Upper lobe of left lung (tissue), 4 donors: ENCODE data around the gene FPGS.
"Not testable (repeated sequence)": the region's sequence is repeated elsewhere in the genome, so short reads cannot be mapped to it uniquely, and the experiment has no call there.

Experiments
- CTCF ChIP-seq, 6 experiments: fragments of 450-650 bp in 4 of 6; fragments of 200-600 bp in 2 of 6; sonication (generic) in 2 of 6; IDR thresholded peaks; one replicate each; pipeline ENCODE4 v1.5.1; 2016 to 2019; ENCODE audit warnings: antibody characterized with exemption in 6 of 6
- POLR2A ChIP-seq, 4 donors: fragments of 450-650 bp; IDR thresholded peaks; one replicate each; pipeline ENCODE4 v1.5.1; 2016 to 2017; ENCODE audit warnings: antibody characterized with exemption in 4 of 4, mild to moderate bottlenecking in 2 of 4
- POLR2AphosphoS5 ChIP-seq, 2 donors: sonication (generic); formaldehyde crosslinking; IDR thresholded peaks; one replicate each; pipeline ENCODE4 v1.5.1; 2017; ENCODE audit warnings: antibody characterized with exemption in 2 of 2

- not testable (repeated sequence) for TF ChIP-seq CTCF, POLR2AphosphoS5, POLR2A (IDR thresholded peaks at IDR 0.05)
These were observed 33.9 kb downstream of the FPGS start for GRCh38 chr9:127836561-127836960.
